ENCODE measurements around the gene RALGDS.
"Not testable (repeated sequence)": the region's sequence is repeated elsewhere in the genome, so short reads cannot be mapped to it uniquely, and the experiment has no call there.

The RALGDS gene

GRCh38 chr9:133099726-133100505, 21.1 kb downstream of the RALGDS start:
- no peak for TF ChIP-seq CTCF (IDR thresholded peaks at IDR 0.05; ENCODE audit: insufficient read depth, low read depth, low read length, missing control alignments)
- no peak for DNase-seq (ENCODE audit: low read depth)
- no peak overlapping the region for H3K4me3 ChIP-seq (ENCODE audit: low read length)

DNA sequence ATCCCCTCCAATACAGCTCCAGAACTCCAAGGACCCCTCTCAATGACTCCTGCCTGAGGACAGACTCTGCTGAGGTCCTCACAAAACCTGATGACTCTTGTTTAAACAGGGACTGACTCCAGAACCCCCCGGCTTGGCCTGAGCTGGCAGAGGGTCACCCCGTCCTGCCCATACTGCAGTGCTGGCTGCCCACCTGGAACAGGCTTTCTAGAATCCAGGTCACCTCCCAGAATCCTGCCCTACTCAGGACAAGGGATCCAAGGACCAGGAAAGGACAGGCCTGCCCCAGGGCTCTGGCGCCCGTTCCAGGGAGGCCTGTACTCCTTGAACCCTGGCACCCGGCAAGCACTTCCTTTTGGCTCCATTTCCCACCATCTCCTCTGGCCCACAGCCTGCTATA, 22.2 kb downstream of the RALGDS start:
- no peak for TF ChIP-seq CTCF (IDR thresholded peaks at IDR 0.05; ENCODE audit: insufficient read depth, low read depth, low read length, missing control alignments)
- H3K4me3 ChIP-seq (ENCODE audit: low read length), result no peak overlapping the region
- DNase-seq (ENCODE audit: low read depth), result no peak

DNA sequence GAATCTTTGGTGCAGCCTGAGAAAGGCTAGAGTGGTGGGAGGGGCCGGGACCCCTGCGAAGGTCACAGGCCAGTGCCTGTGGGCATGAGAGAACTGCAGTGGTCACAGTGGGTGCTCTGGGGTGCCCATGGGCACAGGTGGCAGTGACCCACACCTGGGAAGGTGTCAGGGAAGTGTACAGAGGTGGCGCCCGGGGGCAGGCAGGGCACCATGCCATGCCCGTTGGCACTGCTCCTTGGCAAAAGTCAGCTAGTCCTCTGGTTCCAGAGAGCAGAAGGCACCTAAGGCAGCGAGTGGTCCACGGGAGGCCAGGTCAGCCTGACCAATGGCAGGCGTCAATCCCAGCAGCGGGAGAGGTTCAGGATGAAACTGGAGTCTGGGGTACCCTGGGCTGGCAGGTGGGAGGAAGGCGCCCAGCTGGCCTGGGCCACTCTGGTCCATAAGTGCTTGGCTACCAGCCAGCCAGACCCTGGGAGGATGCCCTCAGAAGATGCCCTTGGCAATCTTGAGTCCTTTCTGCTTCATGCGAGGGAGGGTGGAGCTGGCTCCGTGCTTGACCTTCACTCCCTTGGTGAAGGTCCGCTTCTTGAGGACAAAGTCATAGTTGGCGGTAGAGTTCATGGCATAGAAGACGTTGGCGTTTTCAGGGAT, 22.8 kb downstream of the RALGDS start:
- DNase-seq (ENCODE audit: low read depth), result no peak
- TF ChIP-seq CTCF (IDR thresholded peaks at IDR 0.05; ENCODE audit: insufficient read depth, low read depth, low read length, missing control alignments), result no peak
- H3K4me3 ChIP-seq (ENCODE audit: low read length), result no peak overlapping the region

DNA sequence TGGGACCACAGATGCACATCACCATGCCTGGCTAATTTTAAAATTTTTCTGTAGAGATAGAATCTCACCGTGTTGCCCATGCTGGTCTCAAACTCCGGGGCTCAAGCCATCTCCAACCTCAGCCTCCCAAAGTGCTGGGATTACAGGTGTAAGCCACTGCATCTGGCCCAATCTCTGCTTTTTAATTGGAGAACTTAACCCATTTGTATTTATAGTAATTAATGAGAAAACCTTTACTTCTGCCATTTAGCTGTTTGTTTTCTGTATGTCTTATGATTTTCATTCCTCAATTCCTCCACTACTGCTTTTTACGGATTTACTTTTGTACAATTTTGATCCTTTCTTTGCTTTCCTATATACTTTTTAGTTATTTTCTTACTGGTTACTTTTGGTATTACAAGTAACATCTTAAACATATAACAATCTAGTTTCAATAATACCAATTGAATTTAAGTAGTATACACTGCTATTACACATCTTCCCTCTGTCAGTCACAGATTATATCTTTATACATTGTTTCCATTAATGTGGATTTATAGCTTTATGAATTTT, 26.1 kb downstream of the RALGDS start:
- no peak overlapping the region for H3K4me3 ChIP-seq (ENCODE audit: low read length)
- TF ChIP-seq CTCF (IDR thresholded peaks at IDR 0.05; ENCODE audit: insufficient read depth, low read depth, low read length, missing control alignments), result no peak
- no peak for DNase-seq (ENCODE audit: low read depth)

GRCh38 chr9:133094351-133094750, 26.7 kb downstream of the RALGDS start:
- H3K4me3 ChIP-seq (ENCODE audit: low read length); DNase-seq (ENCODE audit: low read depth): not testable (repeated sequence)

GRCh38 chr9:133090752-133091385, 30.2 kb downstream of the RALGDS start:
- TF ChIP-seq CTCF (IDR thresholded peaks at IDR 0.05; ENCODE audit: insufficient read depth, low read depth, low read length, missing control alignments), result no peak
- no peak for DNase-seq (ENCODE audit: low read depth)
- H3K4me3 ChIP-seq (ENCODE audit: low read length), result no peak overlapping the region

DNA sequence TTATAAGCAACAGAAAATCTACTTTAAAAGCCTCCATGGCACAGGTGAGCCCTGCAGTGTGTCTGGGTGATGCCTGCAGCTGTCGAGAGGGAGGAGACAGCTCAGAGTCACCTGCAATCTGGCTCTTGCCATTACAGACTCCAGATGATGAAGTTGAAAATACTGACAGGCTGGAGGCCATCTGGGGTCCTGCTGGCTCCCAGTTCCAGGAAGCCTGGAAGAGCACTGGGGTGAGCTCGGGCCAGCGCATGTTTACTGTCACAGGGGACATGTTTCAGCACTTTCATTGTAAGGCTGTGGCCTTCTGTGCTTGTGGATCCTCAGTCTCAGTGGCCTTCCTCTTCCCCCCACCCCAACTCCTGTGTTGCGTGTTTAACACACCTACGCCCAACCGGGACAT, 30.9 kb downstream of the RALGDS start:
- DNase-seq (ENCODE audit: low read depth), result no peak
- TF ChIP-seq CTCF (IDR thresholded peaks at IDR 0.05; ENCODE audit: insufficient read depth, low read depth, low read length, missing control alignments), result no peak
- no peak overlapping the region for H3K4me3 ChIP-seq (ENCODE audit: low read length)
